IMR-90 (cell line): ENCODE measurements around the gene RHBDL3. TPM values are rescaled to one million over a fixed set of nuclear protein-coding genes. Genes with fewer than 3 reads are reported as not detected.
"Not testable (repeated sequence)": the region's sequence is repeated elsewhere in the genome, so short reads cannot be mapped to it uniquely, and the experiment has no call there.

ENCODE experiments used
- ATAC-seq: fragments of 200-7000 bp; cut with Tn5 transposase; 2 replicates; pipeline ENCODE4 v1.9.1; 2020; ENCODE audit warnings: low read depth, mild to moderate bottlenecking, moderate library complexity
- BruUV-seq: library from RNA; stranded (reverse); fragments of 400-500 nt; replicated peaks from 2 replicates; lab custom pipeline; 2021; lab: Mats Ljungman, UMichigan
- CTCF ChIA-PET: fragments of 300-600 bp; formaldehyde crosslinking; extraction: SDS; loops from one replicate; lab custom pipeline; 2021; ENCODE audit warnings: antibody characterized with exemption; lab: Yijun Ruan, JAX
- POLR2A ChIA-PET: fragments of 300-600 bp; sonication (Branson Sonifier 250); formaldehyde crosslinking; loops from one replicate; lab custom pipeline; 2022; ENCODE audit warnings: antibody characterized with exemption; ENCODE audit not compliant: unreplicated experiment; lab: Charles Lee
- DNase-seq: peaks from one replicate; pipeline ENCODE4 v3.0.0; 2013
- H2AFZ ChIP-seq: replicated peaks from 2 replicates; pipeline ENCODE3; 2013; ENCODE audit warnings: low read length, mild to moderate bottlenecking; ENCODE audit not compliant: poor library complexity
- H2AK5ac ChIP-seq: 2 replicates; pipeline ENCODE4 v1.6.1; 2013; ENCODE audit warnings: low read depth, low read length, inconsistent platforms
- H2AK9ac ChIP-seq: replicated peaks from 2 replicates; pipeline ENCODE3; 2013; ENCODE audit warnings: mild to moderate bottlenecking, low read depth, low read length, moderate library complexity; ENCODE audit not compliant: poor library complexity
- H2BK120ac ChIP-seq: 2 replicates; pipeline ENCODE4 v1.6.1; 2013; ENCODE audit warnings: low read depth, low read length, inconsistent platforms
- H2BK15ac ChIP-seq: 3 replicates; pipeline ENCODE4 v1.6.1; 2013; ENCODE audit warnings: low read depth, low read length, inconsistent platforms
- H2BK20ac ChIP-seq: 2 replicates; pipeline ENCODE4 v1.6.1; 2013; ENCODE audit warnings: low read depth, mild to moderate bottlenecking, inconsistent platforms, low read length, moderate library complexity
- H2BK5ac ChIP-seq: 2 replicates; pipeline ENCODE4 v1.6.1; 2013; ENCODE audit warnings: mild to moderate bottlenecking, low read depth, low read length, inconsistent platforms; ENCODE audit not compliant: poor library complexity, severe bottlenecking
- H3K14ac ChIP-seq: replicated peaks from 2 replicates; pipeline ENCODE4 v1.6.1; 2013; ENCODE audit warnings: low read depth, low read length, inconsistent platforms
- H3K18ac ChIP-seq: 2 replicates; pipeline ENCODE4 v1.6.1; 2013; ENCODE audit warnings: low read depth, low read length, control low read depth
- H3K23ac ChIP-seq: 2 replicates; pipeline ENCODE4 v1.6.1; 2013; ENCODE audit warnings: low read depth, low read length, inconsistent platforms
- H3K27ac ChIP-seq: 2 replicates; pipeline ENCODE4 v1.5.1; 2013; ENCODE audit warnings: mild to moderate bottlenecking, control low read depth, low read length; ENCODE audit not compliant: insufficient read depth
- H3K27me3 ChIP-seq: 2 replicates; pipeline ENCODE4 v1.6.1; 2013; ENCODE audit warnings: low read length; ENCODE audit not compliant: control insufficient read depth, insufficient read depth
- H3K36me3 ChIP-seq: 2 replicates; pipeline ENCODE4 v1.6.1; 2013; ENCODE audit warnings: low read length, mixed read lengths; ENCODE audit not compliant: control insufficient read depth, insufficient read depth
- H3K4ac ChIP-seq: 2 replicates; pipeline ENCODE4 v1.6.1; 2013; ENCODE audit warnings: low read depth, low read length, inconsistent platforms
- H3K4me1 ChIP-seq: 2 replicates; pipeline ENCODE4 v1.6.1; 2013; ENCODE audit warnings: low read length, mixed read lengths; ENCODE audit not compliant: control insufficient read depth, insufficient read depth
- H3K4me2 ChIP-seq: 2 replicates; pipeline ENCODE4 v1.6.1; 2013; ENCODE audit warnings: low read depth, mild to moderate bottlenecking, control low read depth, low read length, moderate library complexity
- H3K4me3 ChIP-seq: 2 replicates; pipeline ENCODE4 v1.5.1; 2013; ENCODE audit warnings: low read depth, mild to moderate bottlenecking, control low read depth, low read length, moderate library complexity; ENCODE audit not compliant: insufficient read depth
- H3K56ac ChIP-seq: 2 replicates; pipeline ENCODE4 v1.6.1; 2013; ENCODE audit warnings: low read length, inconsistent platforms; ENCODE audit not compliant: insufficient read depth; ENCODE audit errors: extremely low read depth
- H3K79me1 ChIP-seq, 2 experiments: 2 replicates each; pipeline ENCODE4 v1.6.1; 2013; ENCODE audit warnings: low read length in 2 of 2, inconsistent platforms in 1 of 2, low read depth in 1 of 2
- H3K9ac ChIP-seq: 2 replicates; pipeline ENCODE4 v1.6.1; 2013; ENCODE audit warnings: low read depth, low read length, control low read depth
- H3K9me1 ChIP-seq: 2 replicates; pipeline ENCODE4 v1.6.1; 2013; ENCODE audit warnings: low read length, inconsistent platforms; ENCODE audit not compliant: insufficient read depth
- H3K9me3 ChIP-seq: 2 replicates; pipeline ENCODE4 v1.6.1; 2013; ENCODE audit warnings: low read length; ENCODE audit not compliant: control insufficient read depth, insufficient read depth
- H4K20me1 ChIP-seq: 2 replicates; pipeline ENCODE4 v1.6.1; 2013; ENCODE audit warnings: low read length, inconsistent platforms; ENCODE audit not compliant: insufficient read depth
- H4K5ac ChIP-seq: 2 replicates; pipeline ENCODE4 v1.6.1; 2013; ENCODE audit warnings: mild to moderate bottlenecking, low read depth, low read length, control low read depth
- H4K8ac ChIP-seq, 2 experiments: 2 replicates each; pipeline ENCODE4 v1.6.1; 2013; ENCODE audit warnings: low read depth in 2 of 2, low read length in 2 of 2, control low read depth in 1 of 2, inconsistent platforms in 1 of 2
- H4K91ac ChIP-seq: 2 replicates; pipeline ENCODE4 v1.6.1; 2013; ENCODE audit warnings: low read depth, low read length, inconsistent platforms; ENCODE audit not compliant: insufficient read depth
- CEBPB ChIP-seq: IDR thresholded peaks from 2 replicates; pipeline ENCODE4 v1.6.1; 2012; ENCODE audit warnings: low read depth, low read length, improper control_type of control experiment
- MAFK ChIP-seq: IDR thresholded peaks from 2 replicates; pipeline ENCODE4 v1.6.1; 2012; ENCODE audit warnings: low read depth, low read length, improper control_type of control experiment
- WGBS, 2 experiments: methylation state at CpG; one replicate each; pipeline versions ENCODE4 v1.1.5 to v1.1.7; 2013; ENCODE audit warnings: missing lambda C conversion rate in 2 of 2; ENCODE audit not compliant: insufficient read length in 1 of 2; ENCODE audit errors: extremely low coverage in 2 of 2; 5-methylcytosine and 5-hydroxymethylcytosine counted together
- dilution Hi-C: fragments of 300-500 bp; cut with HindIII; formaldehyde crosslinking; loops from one replicate; pipeline ENCODE4 v1.14.3; 2018; ENCODE audit warnings: low sequenced_read_pairs; ENCODE audit not compliant: unreplicated experiment
- in situ Hi-C: fragments of 300-500 bp; cut with MboI; formaldehyde crosslinking; loops from 3 replicates; pipeline ENCODE4 v1.14.3; 2019; ENCODE audit warnings: low sequenced_read_pairs, inconsistent platforms, mixed read lengths
- intact Hi-C: fragments of 100-400 bp; cut with micrococcal nuclease; formaldehyde crosslinking; loops from 2 replicates; pipeline ENCODE4 v1.10.0; 2022
- polyA plus RNA-seq, 3 experiments: library from polyadenylated mRNA; depleted of rRNA; stranded (reverse); fragments of >200 nt; gene quantifications; 2 replicates each; pipeline ENCODE4 v1.2.3, GENCODE V29; 2012; ENCODE audit warnings: low replicate concordance in 1 of 3
- total RNA-seq: library from RNA; depleted of rRNA; stranded (reverse); fragments of >200 nt; gene quantifications from 2 replicates; pipeline ENCODE4 v1.2.3, GENCODE V29; 2012

The RHBDL3 gene
- total and polyA plus RNA-seq, 2 of the 4 experiments (the other 2 are of a cell fraction): 0.09 to 0.18 TPM

GRCh38 chr17:32350666-32351418 lies 85.2 kb downstream of the RHBDL3 start:
- Histone ChIP-seq H2BK5ac (peak overlapping the region; percentile 93), H3K9ac (peak overlapping the region; percentile 98), H2AFZ (peak overlapping the region; percentile 90), H3K27me3 (no peaks in the 10 kb centered on the region), H4K5ac (peak overlapping the region; percentile 92), H2BK15ac (no peak overlapping the region), H2BK120ac (peak overlapping the region; percentile 5; the same call in 1 of the 2 replicates), H3K4ac (peak overlapping the region; percentile 94), H3K27ac (peak overlapping the region; percentile 94), H3K36me3 (peaks cover 20% of the 10 kb centered on the region), H3K9me1 (peaks cover 10% of the 10 kb centered on the region; the same call in 1 of the 2 replicates), H2BK20ac (no peak overlapping the region), H3K9me3 (no peaks in the 10 kb centered on the region), H2AK5ac (peak overlapping the region; percentile 99), H4K8ac (peak overlapping the region; percentile 44 to 99), H3K14ac (peak overlapping the region; percentile 100), H3K4me3 (peak overlapping the region; percentile 78), H3K23ac (peak overlapping the region; percentile 96), H3K56ac (peak overlapping the region; percentile 99), H3K18ac (peak overlapping the region; percentile 83), H4K20me1 (peaks cover 58% of the 10 kb centered on the region), H3K4me1 (peaks cover 6% of the 10 kb centered on the region), H3K79me1 (peaks cover 8 to 32% of the 10 kb centered on the region in 2 experiments), H4K91ac (peak overlapping the region; percentile 96; the same call in 1 of the 2 replicates), H2AK9ac (peak overlapping the region; percentile 100), H3K4me2 (peak overlapping the region; percentile 94)
- no peak for TF ChIP-seq MAFK
- peak; percentile 28; the same call in 1 of the 2 replicates for TF ChIP-seq CEBPB
- CTCF ChIA-PET: no interaction called here
- ATAC-seq (peak; percentile 1; the same call in 1 of the 2 replicates), DNase-seq (peak; percentile 62)
- WGBS, 2 experiments: 0% methylated on average over 2 of the region's 20 CpGs; no CpG with 5 or more reads in 1 of the 2 experiments
- intact Hi-C loops: no loop called here
- POLR2A ChIA-PET: interaction anchor here (0.6 to 0.9 kb wide), 5 partner anchors 9 to 1959 kb away, joined by 3 to 12 read pairs (median 4); no protein-coding TSS in a partner anchor
- in situ Hi-C loops: no loop called here
- no TSS peak for BruUV-seq
- dilution Hi-C loops: no loop called here

- Histone ChIP-seq H3K79me1 (peaks cover 8 to 44% of the 10 kb centered on the region in 2 experiments), H3K4me2 (peak overlapping the region; percentile 79), H4K20me1 (peaks cover 75% of the 10 kb centered on the region), H3K9me1 (peaks cover 10% of the 10 kb centered on the region; the same call in 1 of the 2 replicates), H3K36me3 (peaks cover 27% of the 10 kb centered on the region), H3K23ac (peak overlapping the region; percentile 64; the same call in 1 of the 2 replicates)
- H3K9ac ChIP-seq, H2AK9ac ChIP-seq, H2AK5ac ChIP-seq, H3K14ac ChIP-seq, H3K27me3 ChIP-seq, H4K5ac ChIP-seq, DNase-seq, H2AFZ ChIP-seq, H3K4ac ChIP-seq, H2BK120ac ChIP-seq, H2BK5ac ChIP-seq, H4K91ac ChIP-seq, dilution Hi-C loops, CTCF ChIA-PET, H2BK20ac ChIP-seq, H3K27ac ChIP-seq, H3K9me3 ChIP-seq, H3K18ac ChIP-seq, H3K4me1 ChIP-seq, H4K8ac ChIP-seq, intact Hi-C loops, H2BK15ac ChIP-seq, BruUV-seq, H3K4me3 ChIP-seq, POLR2A ChIA-PET, ATAC-seq, H3K56ac ChIP-seq, in situ Hi-C loops: not testable (repeated sequence)
- WGBS, 2 experiments: 92% methylated on average over 2 of the region's 9 CpGs; no CpG with 5 or more reads in 1 of the 2 experiments
Measured at GRCh38 chr17:32352734-32353133, 87.1 kb downstream of the RHBDL3 start.
